ENCODE results near the gene SH2D5. TPM values are rescaled to one million over a fixed set of nuclear protein-coding genes. Genes with fewer than 3 reads are reported as not detected.

The SH2D5 gene
- total RNA-seq, 1 experiment from 2014 or later, result 8.7 TPM

GRCh38 chr1:20715406-20715805, 17.1 kb downstream of the SH2D5 start:
- Histone ChIP-seq H4K5ac (ENCODE audit: insufficient read length, low read depth, low read length) (no peak overlapping the region), H4K20me1 (ENCODE audit: control insufficient read depth, insufficient read depth, insufficient read length) (peaks cover 5% of the 10 kb centered on the region), H4K91ac (ENCODE audit: insufficient read length, low read depth, low read length) (no peak overlapping the region), H2BK12ac (ENCODE audit: insufficient read length, low read depth, low read length) (no peak overlapping the region), H3K23me2 (ENCODE audit: insufficient read length, low read depth, low read length, poor library complexity, severe bottlenecking) (peaks cover 7% of the 10 kb centered on the region), H3K27ac (ENCODE audit: insufficient read length, low read depth, low read length) (no peak overlapping the region), H3K4me2 (ENCODE audit: insufficient read depth, insufficient read length, low read length) (no peak overlapping the region), H3K18ac (ENCODE audit: insufficient read length, low read depth, low read length) (no peak overlapping the region), H3K9me3 (ENCODE audit: control insufficient read depth, low read depth, low read length) (no peaks in the 10 kb centered on the region), H3T11ph (ENCODE audit: low read length) (no peak overlapping the region), H3K9ac (ENCODE audit: extremely low read depth, insufficient read length, low read length) (no peak overlapping the region), H3K56ac (ENCODE audit: insufficient read length, low read depth, low read length) (no peak overlapping the region), H4K8ac (replicated peaks; ENCODE audit: insufficient read length, low read depth, low read length) (no peak overlapping the region), H2BK15ac (ENCODE audit: low read depth, low read length) (no peak overlapping the region), H3K79me1 (ENCODE audit: insufficient read depth, low read depth, low read length, poor library complexity, severe bottlenecking) (no peaks in the 10 kb centered on the region), H3K27me3 (ENCODE audit: insufficient read depth, low read length) (no peaks in the 10 kb centered on the region; the same call in 1 of the 2 replicates), H2BK5ac (ENCODE audit: insufficient read length, low read length) (no peak overlapping the region), H3K79me2 (ENCODE audit: insufficient read depth, low read length) (no peaks in the 10 kb centered on the region), H3K4ac (ENCODE audit: low read depth, low read length) (no peak overlapping the region), H3K23ac (ENCODE audit: insufficient read length, low read depth, low read length) (no peak overlapping the region), H3K4me1 (ENCODE audit: insufficient read depth, low read length) (no peaks in the 10 kb centered on the region), H2BK120ac (ENCODE audit: low read depth, low read length, poor library complexity, severe bottlenecking) (no peak overlapping the region), H2AK5ac (ENCODE audit: insufficient read length, low read length) (no peak overlapping the region), H2AFZ (ENCODE audit: low read length) (no peak overlapping the region), H2BK20ac (ENCODE audit: low read depth, low read length, poor library complexity, severe bottlenecking) (no peak overlapping the region), H3K14ac (ENCODE audit: insufficient read depth, low read length) (no peak overlapping the region)
- Mint-ChIP-seq H3K4me3 (peak overlapping the region in 1 of 2 experiments; percentile 14; a peak in 1 of 5 replicates), H3K4me1 (peaks cover 4 to 14% of the 10 kb centered on the region in 2 experiments), H3K9me3 (no peaks in the 10 kb centered on the region), H3K27ac (no peak overlapping the region), H3K27me3 (ENCODE audit: low read depth) (peaks cover 45% of the 10 kb centered on the region), H3K36me3 (ENCODE audit: insufficient read depth in 1 of 3, low read depth in 3 of 3) (peaks cover 0 to 8% (median 0%) of the 10 kb centered on the region in 3 experiments; a peak in 1 of 7 replicates)
- DNase-seq, result no peak
- no peak for TF ChIP-seq CTCF (conservative IDR thresholded peaks at IDR 0.05)
- WGBS (ENCODE audit: extremely low coverage, insufficient read length, low lambda C conversion rate), result no CpG with 5 or more reads among the region's 15 CpGs

Measured in H9 (cell line).